Spleen (tissue), 11 donors: ENCODE data around the gene VSIG8. TPM values are rescaled to one million over a fixed set of nuclear protein-coding genes. Genes with fewer than 3 reads are reported as not detected.
"Not testable (repeated sequence)": the region's sequence is repeated elsewhere in the genome, so short reads cannot be mapped to it uniquely, and the experiment has no call there.

ENCODE experiments used
- DNase-seq: peaks from one replicate; pipeline ENCODE4 v3.0.0-alpha.2; 2020
- H3K27ac ChIP-seq, 8 donors: fragments of 200-600 bp; sonication (generic) in 7 of 8; 1 replicate in 4 of 8; 2 replicates in 4 of 8; pipeline versions ENCODE4 v1.5.0 to v1.8.0; 2016 to 2021; ENCODE audit warnings: inconsistent platforms in 4 of 8, mild to moderate bottlenecking in 4 of 8, moderate library complexity in 1 of 8
- H3K27me3 ChIP-seq, 7 donors: fragments of 200-600 bp; sonication (generic) in 6 of 7; replicated peaks in 1 of 7; 1 replicate in 4 of 7; 2 replicates in 3 of 7; pipeline versions ENCODE4 v1.5.0 to v1.8.0; 2016 to 2021; ENCODE audit warnings: inconsistent platforms in 3 of 7, mild to moderate bottlenecking in 1 of 7
- H3K36me3 ChIP-seq, 6 donors: fragments of 200-600 bp; sonication (generic) in 5 of 6; 1 replicate in 4 of 6; 2 replicates in 2 of 6; pipeline versions ENCODE4 v1.5.0 to v1.8.0; 2016 to 2021; ENCODE audit warnings: inconsistent platforms in 2 of 6
- H3K4me1 ChIP-seq, 6 donors: fragments of 200-600 bp; sonication (generic) in 5 of 6; 1 replicate in 3 of 6; 2 replicates in 3 of 6; pipeline versions ENCODE4 v1.5.0 to v1.8.0; 2016 to 2021; ENCODE audit warnings: inconsistent platforms in 3 of 6
- H3K4me3 ChIP-seq, 8 donors: fragments of 200-600 bp; sonication (generic) in 7 of 8; 1 replicate in 4 of 8; 2 replicates in 4 of 8; pipeline versions ENCODE4 v1.5.0 to v1.8.0; 2016 to 2021; ENCODE audit warnings: inconsistent platforms in 4 of 8, mild to moderate bottlenecking in 4 of 8, moderate library complexity in 2 of 8
- H3K9me3 ChIP-seq, 8 donors: fragments of 200-600 bp; sonication (generic) in 7 of 8; 1 replicate in 4 of 8; 2 replicates in 4 of 8; pipeline versions ENCODE4 v1.5.0 to v1.8.0; 2016 to 2021; ENCODE audit warnings: inconsistent platforms in 4 of 8
- POLR2A ChIP-seq, 3 donors: fragments of 450-650 bp; IDR thresholded peaks; one replicate each; pipeline ENCODE4 v1.5.1; 2017; ENCODE audit warnings: antibody characterized with exemption in 3 of 3, mild to moderate bottlenecking in 1 of 3
- POLR2AphosphoS5 ChIP-seq, 3 donors: sonication (generic); formaldehyde crosslinking; IDR thresholded peaks; one replicate each; pipeline ENCODE4 v1.5.1; 2017; ENCODE audit warnings: antibody characterized with exemption in 3 of 3
- WGBS, 5 donors: extraction: QIAGEN DNeasy Blood & Tissue Kit in 3 of 5; methylation state at CpG; one replicate each; pipeline versions ENCODE4 v1.1.5 to v1.1.7; 2013 to 2018; 5-methylcytosine and 5-hydroxymethylcytosine counted together
- intact Hi-C: fragments of 100-400 bp; cut with DNase I; formaldehyde crosslinking; loops from one replicate; pipeline ENCODE4 v1.15.0; 2023; ENCODE audit warnings: low total_unique reads
- polyA plus RNA-seq, 3 donors: library from polyadenylated mRNA; stranded (reverse); fragments of 200-250 nt; gene quantifications; one replicate each; pipeline ENCODE4 v1.2.1, GENCODE V29; 2013
- total RNA-seq, 7 donors: library from RNA; depleted of rRNA in 3 of 7; stranded (reverse); fragments of >200 nt in 3 of 7; fragmentation: NEBNext Ultra II Directional in 4 of 7; extraction: Animal tissue kit (Norgen Biotek cat#: 25700) in 4 of 7; gene quantifications; one replicate each; pipeline versions ENCODE4 v1.1.0 to v1.2.1, GENCODE V29; 2016 to 2021
- TF ChIP-seq, protein P1 (sequence below), 11 experiments: fragments of 200-600 bp in 7 of 11; fragments of 450-650 bp in 4 of 11; sonication (generic) in 4 of 11; IDR thresholded peaks in 8 of 11; conservative IDR thresholded peaks in 3 of 11; 1 replicate in 7 of 11; 2 replicates in 4 of 11; pipeline versions ENCODE4 v1.4.0 to v1.8.0; 2016 to 2021; ENCODE audit warnings: antibody characterized with exemption in 11 of 11, inconsistent platforms in 4 of 11, mild to moderate bottlenecking in 1 of 11
- donor health status: healthy with polysubstance abuse.
- donor health status: DM: no; HTN: no; CAD: no; lungs with moderate emphysema.
- donor health status: DM: no; HTN: no; CAD: no.
- donor health status: Bipolar disorder and iron deficiency.
- donor health status: healthy.
- donor health status: DM: no; HTN: no; CAD: no.
- donor health status: DM: yes; HTN: yes; CAD: no.

Gene VSIG8
- total and polyA plus RNA-seq, 10 donors, result 0.03 to 0.43 (median 0.23) TPM; not detected in 6

DNA sequence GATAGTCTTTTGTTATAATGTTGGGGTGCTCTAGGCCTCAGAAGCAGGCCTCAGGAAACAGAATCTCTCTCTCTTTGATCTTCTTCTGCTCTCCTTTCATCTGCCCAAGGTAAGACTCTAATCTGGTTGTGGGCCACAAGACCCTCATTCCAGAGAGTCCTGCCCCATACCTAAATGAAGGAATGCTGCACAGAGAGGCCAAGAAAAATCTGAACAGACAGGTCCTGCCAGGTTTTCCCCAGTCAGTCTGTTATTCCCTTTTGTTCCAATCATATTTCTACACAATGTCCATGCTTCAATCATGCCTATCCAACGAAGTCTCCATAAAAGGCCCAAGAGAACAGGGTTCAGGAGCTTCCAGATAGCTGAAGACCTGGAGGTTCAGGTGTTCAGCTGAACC, 44.5 kb upstream of the VSIG8 start:
- no peak for DNase-seq
- WGBS, 5 donors, result 76 to 95% (median 90%) methylated on average over 1 of the region's 1 CpG
- no peaks in the 10 kb centered on the region for H3K27me3 ChIP-seq
- intact Hi-C loops, result no loop called here
- TF ChIP-seq POLR2A (IDR thresholded peaks at IDR 0.05) (no peak), POLR2AphosphoS5 (IDR thresholded peaks at IDR 0.05) (no peak)
- TF ChIP-seq, protein P1, sequence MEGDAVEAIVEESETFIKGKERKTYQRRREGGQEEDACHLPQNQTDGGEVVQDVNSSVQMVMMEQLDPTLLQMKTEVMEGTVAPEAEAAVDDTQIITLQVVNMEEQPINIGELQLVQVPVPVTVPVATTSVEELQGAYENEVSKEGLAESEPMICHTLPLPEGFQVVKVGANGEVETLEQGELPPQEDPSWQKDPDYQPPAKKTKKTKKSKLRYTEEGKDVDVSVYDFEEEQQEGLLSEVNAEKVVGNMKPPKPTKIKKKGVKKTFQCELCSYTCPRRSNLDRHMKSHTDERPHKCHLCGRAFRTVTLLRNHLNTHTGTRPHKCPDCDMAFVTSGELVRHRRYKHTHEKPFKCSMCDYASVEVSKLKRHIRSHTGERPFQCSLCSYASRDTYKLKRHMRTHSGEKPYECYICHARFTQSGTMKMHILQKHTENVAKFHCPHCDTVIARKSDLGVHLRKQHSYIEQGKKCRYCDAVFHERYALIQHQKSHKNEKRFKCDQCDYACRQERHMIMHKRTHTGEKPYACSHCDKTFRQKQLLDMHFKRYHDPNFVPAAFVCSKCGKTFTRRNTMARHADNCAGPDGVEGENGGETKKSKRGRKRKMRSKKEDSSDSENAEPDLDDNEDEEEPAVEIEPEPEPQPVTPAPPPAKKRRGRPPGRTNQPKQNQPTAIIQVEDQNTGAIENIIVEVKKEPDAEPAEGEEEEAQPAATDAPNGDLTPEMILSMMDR (IDR thresholded peaks at IDR 0.05 in 8 of 11, conservative IDR thresholded peaks at IDR 0.05 in 3 of 11), result no peak
- peaks cover 23 to 29% (median 26%) of the 10 kb centered on the region in 6 donors for H3K4me1 ChIP-seq
- no peak overlapping the region for H3K27ac ChIP-seq
- H3K9me3 ChIP-seq, result peaks cover 0 to 7% (median 0%) of the 10 kb centered on the region in 8 donors
- no peak overlapping the region for H3K4me3 ChIP-seq
- H3K36me3 ChIP-seq, result no peaks in the 10 kb centered on the region

DNA sequence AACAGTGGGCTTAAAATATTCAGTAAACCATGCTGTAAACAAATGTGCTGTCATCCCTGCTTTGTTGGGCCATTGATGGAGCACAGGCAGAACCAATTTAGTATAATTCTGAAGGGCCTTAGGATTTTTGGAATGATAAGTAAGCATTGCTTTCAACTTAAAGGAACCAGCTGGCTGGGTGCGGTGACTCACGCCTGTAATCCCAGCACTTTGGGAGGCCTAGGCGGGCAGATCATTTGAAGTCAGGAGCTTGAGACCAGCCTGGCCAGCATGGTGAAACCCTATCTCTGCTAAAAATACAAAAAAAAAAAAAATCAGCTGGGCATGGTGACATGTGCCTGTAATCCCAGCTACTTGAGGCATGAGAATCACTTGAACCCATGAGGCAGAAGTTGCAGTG, 41.6 kb upstream of the VSIG8 start:
- DNase-seq, H3K36me3 ChIP-seq, H3K27me3 ChIP-seq, intact Hi-C loops, H3K9me3 ChIP-seq, H3K4me3 ChIP-seq, H3K27ac ChIP-seq: not testable (repeated sequence)
- 67 to 85% (median 72%) methylated on average over 3 of the region's 3 CpGs for WGBS, 5 donors
- peaks cover 0 to 24% (median 9%) of the 10 kb centered on the region in 6 donors for H3K4me1 ChIP-seq

DNA sequence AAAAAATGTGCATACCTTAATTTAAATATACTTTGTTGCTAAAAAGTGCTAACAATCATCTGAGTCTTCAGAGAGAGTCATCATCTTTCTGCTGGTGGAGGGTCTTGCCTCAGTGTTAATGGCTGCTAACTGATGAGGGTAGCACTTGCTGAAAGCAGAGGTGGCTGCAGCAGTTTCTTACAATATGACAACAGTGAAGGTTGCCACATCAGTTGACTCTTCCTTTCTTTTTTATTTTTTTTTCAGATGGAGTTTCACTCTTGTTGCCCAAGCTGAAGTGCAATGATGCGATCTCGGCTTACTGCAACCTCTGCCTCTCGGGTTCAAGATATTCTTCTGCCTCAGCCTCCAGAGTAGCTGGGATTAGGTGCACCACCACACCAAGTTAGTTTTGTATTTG, 40.1 kb upstream of the VSIG8 start:
- intact Hi-C loops, result no loop called here
- no peak overlapping the region for H3K4me3 ChIP-seq
- no peaks in the 10 kb centered on the region for H3K36me3 ChIP-seq
- WGBS, 5 donors, result 55 to 86% (median 68%) methylated on average over 3 of the region's 3 CpGs
- no peaks in the 10 kb centered on the region for H3K27me3 ChIP-seq
- H3K9me3 ChIP-seq, result peaks cover 0 to 7% (median 0%) of the 10 kb centered on the region in 8 donors
- peak overlapping the region in 1 of 8 donors; percentile 1 for H3K27ac ChIP-seq
- no peak for DNase-seq
- peaks cover 0 to 39% (median 15%) of the 10 kb centered on the region in 6 donors for H3K4me1 ChIP-seq
- no peak for TF ChIP-seq POLR2AphosphoS5 (IDR thresholded peaks at IDR 0.05)
- TF ChIP-seq POLR2A (IDR thresholded peaks at IDR 0.05), result no peak
- TF ChIP-seq, protein P1 (IDR thresholded peaks at IDR 0.05 in 8 of 11, conservative IDR thresholded peaks at IDR 0.05 in 3 of 11), result no peak

DNA sequence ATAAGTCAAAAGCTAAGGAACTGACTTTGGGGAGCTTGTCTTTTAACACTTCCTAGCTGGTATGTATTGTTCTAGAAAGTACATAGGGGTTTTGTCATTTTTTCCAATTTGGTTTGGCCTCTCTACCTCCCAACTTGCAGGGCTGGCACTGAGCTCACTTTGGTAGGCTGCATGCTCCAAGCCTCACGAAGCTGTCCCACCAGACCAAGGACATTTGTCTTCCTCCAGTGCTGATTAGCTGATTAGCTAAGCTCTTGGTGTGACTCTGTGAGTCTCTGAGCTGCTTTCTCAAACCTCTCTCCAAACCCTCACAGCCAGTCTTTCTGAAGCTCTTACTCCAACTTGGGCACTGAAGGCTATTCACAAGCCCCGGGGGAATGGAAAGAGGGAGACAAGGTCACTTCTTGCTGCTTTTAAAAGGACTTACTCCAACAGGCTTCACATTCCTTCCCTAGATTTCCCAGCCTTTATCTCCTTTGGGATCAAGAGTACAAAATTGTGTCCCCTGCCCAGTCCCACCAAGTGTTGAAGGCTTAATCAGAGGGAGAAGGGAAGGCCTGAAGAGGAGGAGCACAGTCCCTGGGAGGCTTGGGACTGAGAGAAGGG, 38.4 kb upstream of the VSIG8 start:
- H3K36me3 ChIP-seq, result no peaks in the 10 kb centered on the region
- TF ChIP-seq POLR2A (IDR thresholded peaks at IDR 0.05) (no peak), POLR2AphosphoS5 (IDR thresholded peaks at IDR 0.05) (no peak)
- TF ChIP-seq, protein P1 (IDR thresholded peaks at IDR 0.05 in 8 of 11, conservative IDR thresholded peaks at IDR 0.05 in 3 of 11), result no peak
- no peak overlapping the region for H3K4me3 ChIP-seq
- H3K4me1 ChIP-seq, result peaks cover 0 to 56% (median 24%) of the 10 kb centered on the region in 6 donors
- H3K9me3 ChIP-seq, result peaks cover 0 to 7% (median 0%) of the 10 kb centered on the region in 8 donors
- intact Hi-C loops, result no loop called here
- no peak for DNase-seq
- H3K27me3 ChIP-seq, result no peaks in the 10 kb centered on the region
- 71 to 81% (median 81%) methylated on average over 2 of the region's 2 CpGs for WGBS, 5 donors
- peak overlapping the region in 1 of 8 donors; percentile 0 for H3K27ac ChIP-seq
